GM11168 (cell line): ENCODE results near the gene CSRP3.

ENCODE experiments used
- in situ Hi-C: fragments of 300-500 bp; cut with MboI; formaldehyde crosslinking; loops from one replicate; pipeline ENCODE4 v1.12.0; 2022; ENCODE audit warnings: low sequenced_read_pairs; ENCODE audit not compliant: unreplicated experiment

CSRP3 gene

DNA sequence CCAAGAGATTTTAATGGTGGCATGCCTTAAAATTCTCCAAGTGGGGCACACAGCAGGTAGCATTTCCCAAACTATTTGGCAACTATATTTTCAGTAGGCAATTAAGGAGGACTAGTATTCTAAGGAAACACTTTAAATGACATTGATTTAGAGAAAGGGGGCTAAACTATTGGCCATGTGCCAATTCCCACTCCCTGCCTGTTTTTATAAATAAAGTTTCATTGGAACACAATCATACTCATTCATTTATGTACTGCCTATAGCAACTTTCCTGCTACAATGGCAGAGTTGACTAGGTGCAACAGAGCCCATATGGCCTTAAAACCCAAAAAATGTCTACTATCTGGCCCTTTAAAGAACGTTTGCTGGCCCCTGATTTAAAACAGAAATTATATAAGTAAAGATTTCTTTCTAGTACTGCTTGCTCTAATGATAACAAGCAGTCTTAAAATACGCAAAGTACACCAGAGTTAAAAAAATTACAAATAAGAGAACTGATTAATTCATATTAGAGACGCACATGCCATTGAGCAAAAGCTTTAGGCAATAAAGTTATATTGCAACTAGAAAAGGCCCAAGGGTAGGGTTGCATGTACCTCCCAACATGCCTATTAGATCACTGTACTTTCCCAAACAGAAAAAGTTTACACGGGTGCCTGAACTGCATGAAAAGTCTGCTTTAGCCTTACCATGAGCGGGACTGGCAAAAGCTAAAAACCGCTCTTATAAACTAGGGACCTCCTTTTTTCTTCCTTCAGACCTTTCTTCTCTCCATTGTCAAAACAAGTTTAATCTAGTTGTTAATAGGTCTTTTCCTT is 24.8 kb upstream of the CSRP3 start:
- in situ Hi-C loops: no loop called here

GRCh38 chr11:19225581-19225980 is 23.8 kb upstream of the CSRP3 start:
- in situ Hi-C loops: no loop called here

DNA sequence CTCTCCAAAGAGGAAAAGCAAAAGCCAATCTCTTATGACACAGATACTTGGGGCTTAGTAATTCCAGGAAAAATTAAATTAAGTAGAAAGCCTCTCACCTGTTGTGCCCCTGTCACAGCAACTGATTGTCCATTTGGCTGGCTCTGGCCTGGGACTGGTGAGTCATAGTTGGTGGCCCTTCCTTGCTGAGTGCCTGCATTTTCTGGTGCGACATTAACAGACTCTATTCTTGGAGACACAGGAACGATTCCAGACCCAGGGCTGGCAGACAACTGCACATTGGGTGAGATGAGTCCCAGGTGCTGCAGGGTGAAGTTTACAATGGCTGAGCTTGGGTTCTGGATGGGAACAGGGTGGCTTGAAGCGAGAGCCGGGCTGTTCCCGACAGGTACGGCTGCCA is 23.3 kb upstream of the CSRP3 start:
- in situ Hi-C loops: no loop called here

DNA sequence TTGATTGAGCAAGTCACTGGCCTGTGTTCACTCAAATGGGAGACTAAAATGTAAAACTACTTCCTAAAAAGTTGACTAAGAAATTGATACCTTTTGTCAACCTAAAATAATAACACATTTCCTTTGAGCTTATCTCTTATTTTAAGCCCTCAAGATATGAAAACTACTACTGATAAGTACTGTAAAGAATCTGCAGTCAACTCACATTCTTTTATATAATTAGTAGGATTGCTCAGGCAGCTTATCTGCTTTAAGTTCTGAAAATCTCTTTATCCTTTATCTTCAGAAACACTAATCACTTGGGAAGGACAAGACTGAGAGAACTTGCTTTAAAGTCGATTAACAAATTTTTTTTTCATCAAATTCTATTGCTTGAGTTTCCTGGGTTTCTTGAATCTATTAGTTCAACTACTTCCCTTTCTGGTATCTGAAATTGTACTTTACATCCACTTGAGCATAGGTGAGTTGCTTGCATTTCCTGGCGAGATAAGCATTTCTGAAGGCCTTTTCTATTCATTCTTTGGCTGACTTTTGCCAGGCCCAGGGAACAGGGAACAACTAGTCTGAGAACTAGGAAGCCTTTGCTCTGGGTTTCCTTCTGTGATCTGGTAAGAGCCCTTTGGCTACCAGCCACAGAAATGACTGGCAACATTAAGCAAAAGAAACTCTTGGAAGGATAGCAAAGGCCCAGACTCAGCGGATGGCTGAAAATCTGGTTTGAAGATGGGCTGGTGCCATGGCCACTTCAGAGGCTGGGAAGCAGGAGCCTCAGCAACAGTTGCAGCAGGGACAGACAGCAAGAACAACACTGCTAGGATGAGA is 19.3 kb upstream of the CSRP3 start:
- in situ Hi-C loops: no loop called here

DNA sequence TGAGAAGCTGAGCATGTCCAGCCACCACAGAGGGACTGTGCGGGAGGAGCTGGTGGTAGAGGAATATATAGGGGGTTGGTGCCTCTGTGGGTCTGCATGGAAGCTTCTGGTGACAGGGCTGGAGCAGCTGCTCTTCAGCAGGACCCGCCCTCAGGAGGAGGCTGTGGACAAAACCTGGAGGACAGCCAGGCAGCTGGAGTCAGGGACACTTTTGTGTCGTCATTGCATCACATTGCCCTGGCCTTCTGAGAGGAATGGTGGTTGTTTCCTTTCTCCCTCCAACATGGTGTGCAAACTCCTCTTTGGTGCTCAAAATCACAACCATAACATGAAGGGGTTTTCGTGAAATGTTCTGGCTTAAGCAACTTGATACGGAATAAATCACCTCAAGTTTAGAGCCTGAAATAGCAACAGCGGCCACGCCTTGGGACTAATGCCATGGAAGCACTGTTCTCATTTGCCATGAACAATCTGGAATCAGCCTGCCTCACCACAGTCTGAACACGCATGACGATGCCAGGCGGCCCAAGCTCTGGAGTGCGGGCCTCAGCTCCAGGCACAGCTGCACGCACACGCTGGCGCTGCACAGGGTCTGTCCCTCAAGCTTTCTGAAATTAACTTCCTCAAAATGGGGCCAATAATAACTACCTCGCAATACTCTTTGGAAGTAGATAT is 17.1 kb upstream of the CSRP3 start:
- in situ Hi-C loops: no loop called here

- in situ Hi-C loops: no loop called here
Observed at GRCh38 chr11:19218216-19218615, 16.4 kb upstream of the CSRP3 start.

DNA sequence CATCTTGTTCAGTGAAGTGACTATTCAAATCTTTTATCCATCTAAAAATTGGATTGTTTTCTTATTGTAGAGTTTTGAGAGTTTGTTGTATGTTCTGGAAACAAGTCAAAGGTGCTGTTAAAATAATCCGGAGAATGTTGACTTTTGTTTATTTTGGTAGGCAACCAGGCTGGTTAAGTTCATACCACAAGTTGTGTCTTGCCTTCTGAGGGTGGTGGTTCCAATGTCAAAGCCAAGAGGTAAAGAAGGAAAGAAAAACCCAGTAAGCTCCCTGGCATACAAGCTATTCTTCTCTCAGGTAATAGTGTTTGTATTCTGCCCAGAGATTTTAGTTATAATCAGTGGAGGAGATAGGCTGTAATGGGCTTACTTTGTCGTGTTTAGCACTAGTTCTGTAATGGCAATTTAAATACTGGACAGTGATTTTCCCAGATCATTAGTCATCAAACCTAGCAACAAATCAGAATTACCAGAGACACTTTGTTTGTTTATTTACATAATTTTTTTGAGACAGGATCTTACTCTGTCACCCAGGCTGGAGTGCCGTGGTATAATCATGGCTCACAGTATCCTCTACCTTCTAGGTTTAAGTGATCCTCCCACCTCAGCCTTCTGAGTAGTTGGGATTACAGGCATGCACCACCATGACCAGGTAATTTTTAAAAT is 15.1 kb upstream of the CSRP3 start:
- in situ Hi-C loops: no loop called here

GRCh38 chr11:19216021-19216420 is 14.2 kb upstream of the CSRP3 start:
- in situ Hi-C loops: no loop called here

- in situ Hi-C loops: no loop called here
Observed at GRCh38 chr11:19209617-19210370, 8.0 kb upstream of the CSRP3 start.

DNA sequence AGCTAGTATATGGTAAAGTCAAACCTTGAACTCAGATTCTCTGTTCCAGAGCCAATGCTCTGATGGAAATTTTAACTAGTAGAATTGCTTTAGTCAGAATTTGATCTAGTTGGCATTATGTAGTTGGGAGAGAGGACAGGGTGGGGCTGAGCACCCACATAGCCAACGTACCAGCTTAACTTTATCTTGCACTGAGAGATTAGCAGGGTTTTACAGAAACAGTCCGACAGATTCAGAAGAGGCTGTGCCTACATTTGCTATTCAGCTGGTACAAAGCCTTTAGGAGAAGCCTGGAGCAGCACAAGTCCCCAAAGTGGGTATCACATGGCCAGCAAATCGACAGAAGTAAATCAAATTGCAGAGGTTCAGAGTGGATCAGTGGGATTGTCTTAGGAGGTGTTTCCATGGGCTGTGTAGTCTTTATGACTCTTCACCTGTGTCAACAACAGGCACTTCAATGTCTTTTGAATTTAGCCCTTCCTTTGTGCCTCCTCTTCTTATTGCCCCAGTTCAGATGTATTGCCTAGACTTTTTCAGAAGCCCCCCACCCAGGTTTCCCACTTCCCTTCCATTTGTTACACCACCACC is 7.3 kb upstream of the CSRP3 start:
- in situ Hi-C loops: no loop called here

- in situ Hi-C loops: no loop called here
Observed at GRCh38 chr11:19208181-19208580, 6.4 kb upstream of the CSRP3 start.

DNA sequence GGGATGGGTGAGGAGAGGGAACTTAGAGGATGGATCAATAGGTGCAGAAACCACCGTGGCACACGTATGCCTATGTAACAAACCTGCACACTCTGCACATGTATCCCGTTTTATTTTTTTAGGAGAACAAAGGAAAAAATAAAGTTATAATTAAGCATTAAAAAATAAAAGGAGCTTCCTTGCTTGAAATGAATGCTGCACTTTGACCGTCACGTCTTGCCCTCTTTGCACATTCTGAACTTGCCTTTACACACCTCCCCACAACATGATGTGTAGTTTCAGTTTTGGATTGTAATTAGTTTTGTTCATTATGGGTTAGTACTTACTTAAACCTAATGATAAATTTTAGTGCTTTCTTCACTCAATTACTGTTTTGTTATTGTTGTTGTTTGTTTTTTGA is 3.1 kb upstream of the CSRP3 start:
- in situ Hi-C loops: no loop called here

- in situ Hi-C loops: no loop called here
Observed at GRCh38 chr11:19200410-19201201, 1.2 kb downstream of the CSRP3 start.

- in situ Hi-C loops: no loop called here
Observed at GRCh38 chr11:19199771-19200170, 2.0 kb downstream of the CSRP3 start.

DNA sequence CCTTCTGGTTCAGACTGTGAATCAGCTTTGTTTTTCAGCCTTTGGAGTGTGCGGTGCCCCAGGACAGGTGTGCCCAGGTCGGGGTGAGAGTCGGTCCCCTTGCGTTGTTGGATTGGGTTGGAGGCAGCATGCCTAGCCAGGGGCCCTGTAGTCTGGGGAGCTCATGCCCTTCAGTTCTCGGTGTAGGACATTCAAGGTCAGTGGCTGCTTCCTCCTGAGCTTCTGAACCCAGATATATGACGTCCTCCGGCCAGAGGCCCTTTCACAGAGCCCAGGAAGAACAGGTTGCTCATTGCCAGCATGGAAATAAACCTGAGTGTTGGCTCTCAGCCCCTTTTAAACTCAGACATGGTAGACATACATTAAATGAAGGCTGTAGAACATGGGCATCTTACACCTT is 2.7 kb downstream of the CSRP3 start:
- in situ Hi-C loops: no loop called here

- in situ Hi-C loops: no loop called here
Observed at GRCh38 chr11:19196432-19196831, 5.4 kb downstream of the CSRP3 start.

- in situ Hi-C loops: no loop called here
Observed at GRCh38 chr11:19194620-19195308, 7.0 kb downstream of the CSRP3 start.

DNA sequence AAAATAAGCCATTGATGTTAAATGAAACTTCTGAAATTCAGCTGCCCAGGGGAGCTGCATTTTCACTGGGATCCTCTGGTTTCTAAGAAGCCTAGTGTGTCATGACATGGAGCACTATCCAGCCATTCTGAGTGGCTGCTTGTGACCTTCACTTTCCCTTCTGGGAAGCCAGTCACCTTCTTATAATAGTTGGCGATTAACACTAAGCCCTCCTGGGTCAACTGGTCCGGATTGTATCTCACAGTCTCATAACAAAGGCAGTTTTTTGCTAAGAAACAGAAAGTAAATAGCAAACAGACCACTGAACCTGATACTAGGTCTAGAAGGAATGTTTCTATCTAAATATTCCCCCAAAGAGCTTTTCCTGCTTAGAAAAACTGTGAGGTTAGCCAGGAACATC is 7.9 kb downstream of the CSRP3 start:
- in situ Hi-C loops: no loop called here
